HG02798 (cell line): Measurements from ENCODE around the gene LYSMD4.

Experiments
- ATAC-seq: cut with Tn5 transposase; IDR thresholded peaks from one replicate; pipeline ENCODE4 v1.9.1; 2021; ENCODE audit warnings: mild to moderate bottlenecking; ENCODE audit not compliant: unreplicated experiment, poor library complexity

LYSMD4 gene

GRCh38 chr15:99732124-99732750 is 1.0 kb downstream of the LYSMD4 start:
- ATAC-seq, result no peak

- no peak for ATAC-seq
Observed at GRCh38 chr15:99731336-99732123, 1.7 kb downstream of the LYSMD4 start.

DNA sequence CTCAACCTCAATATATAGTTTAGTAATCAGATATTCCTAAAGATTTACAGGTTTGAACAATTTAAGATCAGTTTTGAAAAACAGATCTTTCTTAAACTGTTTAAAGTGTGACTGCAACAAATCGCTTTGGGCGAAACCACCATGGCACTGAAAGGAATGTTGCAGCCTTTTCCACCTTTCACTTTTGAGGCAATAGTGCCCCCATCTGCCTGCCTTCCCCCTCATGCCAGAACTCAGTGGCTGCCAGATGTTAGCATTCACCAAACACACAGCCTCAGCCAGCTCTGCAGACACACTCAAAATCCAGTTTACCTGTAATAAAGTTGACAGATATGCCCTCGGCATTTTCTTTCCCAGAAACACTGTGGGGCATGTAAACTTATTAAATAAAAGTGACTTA is 3.3 kb downstream of the LYSMD4 start:
- no peak for ATAC-seq

DNA sequence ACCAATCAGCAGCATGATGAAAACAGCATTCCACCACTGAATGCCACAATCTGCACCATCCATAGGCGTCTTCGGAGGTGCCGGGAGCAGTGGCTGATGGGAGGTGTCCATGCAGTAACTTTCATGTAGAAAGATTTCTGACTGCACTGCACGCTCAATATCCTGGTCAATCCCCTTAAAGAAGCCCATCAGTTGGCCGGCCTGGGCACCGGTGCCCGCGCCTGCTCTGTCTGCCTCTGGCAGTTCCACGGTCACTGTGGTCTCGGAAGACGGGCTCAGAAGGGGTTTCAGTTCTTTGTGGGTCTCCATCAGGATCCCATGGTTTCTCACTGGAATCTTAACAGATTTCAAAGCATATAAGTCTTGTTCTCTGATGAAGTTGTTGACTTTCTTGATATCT is 3.9 kb downstream of the LYSMD4 start:
- no peak for ATAC-seq

DNA sequence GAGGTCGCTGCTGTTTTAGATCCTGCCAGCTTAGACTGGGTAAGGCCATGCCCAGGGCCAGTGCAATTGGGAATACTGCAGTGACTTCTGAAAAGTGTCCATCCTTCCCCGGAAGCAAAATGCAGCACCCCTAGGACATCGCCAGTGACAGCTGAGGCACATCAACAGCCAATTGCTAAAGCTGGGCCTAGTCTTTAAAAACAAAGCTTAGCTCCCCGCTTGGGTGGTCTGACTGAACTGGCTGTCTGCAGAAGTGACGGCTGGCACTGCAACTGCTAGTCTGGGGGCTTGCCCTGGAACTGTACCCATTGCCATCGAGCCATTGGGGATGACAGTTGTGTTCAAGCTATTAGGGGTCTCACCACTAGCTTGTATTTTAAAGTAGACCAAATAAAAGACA is 4.3 kb downstream of the LYSMD4 start:
- no peak for ATAC-seq

- no peak for ATAC-seq
Observed at GRCh38 chr15:99727733-99728132, 5.5 kb downstream of the LYSMD4 start.

- ATAC-seq, result no peak
Observed at GRCh38 chr15:99727330-99727729, 5.9 kb downstream of the LYSMD4 start.

GRCh38 chr15:99726333-99726732 is 6.9 kb downstream of the LYSMD4 start:
- ATAC-seq, result no peak

- ATAC-seq, result no peak
Observed at GRCh38 chr15:99722406-99722805, 10.8 kb downstream of the LYSMD4 start.

DNA sequence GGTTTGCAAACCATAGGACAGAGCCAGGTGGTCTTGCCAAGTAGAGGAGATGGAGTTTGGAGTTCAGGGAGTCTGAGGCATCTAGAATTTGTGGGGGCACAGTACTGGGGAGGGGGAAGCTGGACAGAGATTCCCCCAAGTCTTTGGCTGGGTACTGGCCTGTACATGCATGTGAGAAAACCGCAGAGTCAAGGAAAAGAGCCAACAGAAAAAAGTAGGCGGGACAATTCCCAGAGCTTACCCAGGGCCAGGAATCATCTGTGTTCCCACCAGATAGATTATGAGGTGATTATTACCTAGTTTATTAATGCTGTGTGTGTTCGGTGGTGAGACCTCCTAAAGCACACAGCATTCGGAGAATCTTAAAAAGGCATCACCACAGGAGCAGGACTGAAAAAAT is 11.3 kb downstream of the LYSMD4 start:
- ATAC-seq, result no peak

DNA sequence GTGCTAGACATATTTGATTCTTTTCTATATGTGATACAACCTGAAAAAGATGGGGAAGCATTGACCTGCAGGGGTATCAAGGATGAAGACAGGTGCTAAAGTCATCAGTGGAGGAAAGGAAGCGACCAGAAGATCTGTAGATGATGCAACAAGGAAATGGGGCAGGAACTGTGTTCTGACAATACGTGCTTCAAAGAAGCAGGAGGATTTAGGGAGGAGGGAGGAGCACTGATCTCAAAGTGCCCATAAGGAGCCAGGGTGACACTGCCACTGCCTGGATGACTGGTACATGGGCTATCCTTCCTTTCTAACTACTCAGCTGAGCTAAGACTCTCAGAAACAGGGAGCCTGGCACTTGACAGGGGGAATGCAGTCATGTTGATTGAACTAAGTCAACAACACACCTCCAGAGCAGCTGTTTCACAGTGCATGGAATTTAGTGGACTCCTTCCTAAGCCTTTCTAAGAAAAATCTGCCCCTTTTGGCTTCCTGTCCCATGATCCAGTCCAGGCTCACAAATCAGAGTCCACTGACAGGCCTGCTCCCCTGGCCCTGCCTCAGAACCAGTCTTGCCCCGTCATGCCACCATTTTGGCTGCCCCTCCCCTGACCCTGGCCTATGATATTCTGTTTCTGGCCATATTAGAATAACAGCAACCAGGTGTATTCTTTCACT is 12.0 kb downstream of the LYSMD4 start:
- no peak for ATAC-seq

- no peak for ATAC-seq
Observed at GRCh38 chr15:99720533-99720932, 12.7 kb downstream of the LYSMD4 start.

GRCh38 chr15:99719096-99719541 is 14.1 kb downstream of the LYSMD4 start:
- ATAC-seq, result peak; percentile 84

- ATAC-seq, result no peak
Observed at GRCh38 chr15:99718421-99718820, 14.8 kb downstream of the LYSMD4 start.

DNA sequence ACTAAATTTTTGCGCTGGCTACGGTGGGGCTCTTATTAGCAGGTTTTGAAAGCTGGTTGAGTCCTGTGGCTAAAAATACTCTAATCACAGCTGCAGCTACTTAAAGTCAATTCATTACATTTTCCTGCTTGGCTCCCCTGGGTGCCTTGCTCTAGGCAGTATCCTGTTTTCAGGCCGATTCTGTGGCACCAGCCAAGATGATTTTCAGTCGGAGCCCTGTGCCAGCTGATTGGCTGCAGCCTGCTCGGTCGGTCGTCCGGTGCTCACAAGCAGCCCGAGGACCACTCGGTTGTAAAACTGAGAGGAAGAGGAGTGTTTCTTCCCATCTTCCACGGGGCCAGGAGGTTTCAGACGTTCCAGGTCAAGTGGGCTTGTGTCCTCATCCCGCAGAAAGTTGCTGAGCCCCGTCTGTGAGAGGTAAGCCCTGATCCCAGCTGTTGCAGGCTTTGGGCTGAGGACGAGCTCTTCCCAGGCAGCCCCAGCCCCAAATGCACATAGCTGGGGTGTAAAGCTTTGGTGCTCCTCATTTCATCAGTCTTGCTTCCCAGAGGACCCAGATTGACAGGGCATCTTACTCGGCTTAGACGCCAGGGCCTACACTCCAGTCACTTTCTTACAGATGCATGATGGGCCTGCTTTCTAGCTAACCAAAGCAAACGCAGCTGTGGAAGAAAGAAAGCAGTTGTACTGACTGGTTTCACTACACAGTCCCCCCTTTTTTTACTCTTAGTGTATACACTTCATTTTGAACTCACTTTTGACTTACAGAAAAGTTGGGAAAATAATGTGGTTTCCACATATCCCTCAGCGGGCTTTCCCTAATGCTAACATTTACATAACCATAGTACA is 15.9 kb downstream of the LYSMD4 start:
- peak; percentile 50 for ATAC-seq

DNA sequence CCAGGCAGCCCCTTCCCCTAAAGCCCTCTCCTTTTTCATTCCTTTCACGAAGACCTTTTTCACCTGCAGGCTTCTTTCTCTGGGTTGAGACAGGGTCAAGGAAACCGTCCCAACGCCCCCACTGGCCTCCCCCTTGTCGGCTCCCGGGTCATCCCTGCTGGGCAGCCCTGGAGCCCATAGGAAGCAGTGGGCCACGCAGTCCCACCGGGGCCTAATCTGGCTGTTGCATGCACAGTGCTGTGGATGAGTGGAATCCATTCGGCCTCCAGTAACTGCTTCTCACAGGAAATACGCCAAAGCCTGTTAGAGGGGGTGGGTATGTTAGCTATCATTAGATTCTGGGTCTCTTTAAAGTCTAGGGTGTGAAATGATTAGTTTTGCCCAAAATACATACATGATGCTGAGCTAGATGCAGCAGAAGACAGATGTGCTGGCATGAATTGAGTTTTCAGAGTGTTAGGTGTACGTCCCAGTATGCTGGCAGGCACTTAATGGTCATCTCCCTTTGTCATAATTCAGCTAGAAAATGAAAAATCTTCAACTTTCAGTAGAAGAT is 16.6 kb downstream of the LYSMD4 start:
- no peak for ATAC-seq

DNA sequence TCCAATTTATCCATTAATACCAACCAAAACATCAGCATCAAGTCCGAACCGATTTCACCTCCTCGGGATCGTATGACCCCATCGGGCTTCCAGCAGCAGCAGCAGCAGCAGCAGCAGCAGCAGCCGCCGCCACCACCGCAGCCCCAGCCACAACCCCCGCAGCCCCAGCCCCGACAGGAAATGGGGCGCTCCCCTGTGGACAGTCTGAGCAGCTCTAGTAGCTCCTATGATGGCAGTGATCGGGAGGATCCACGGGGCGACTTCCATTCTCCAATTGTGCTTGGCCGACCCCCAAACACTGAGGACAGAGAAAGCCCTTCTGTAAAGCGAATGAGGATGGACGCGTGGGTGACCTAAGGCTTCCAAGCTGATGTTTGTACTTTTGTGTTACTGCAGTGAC is 20.8 kb downstream of the LYSMD4 start:
- ATAC-seq, result no peak

GRCh38 chr15:99711625-99712024 is 21.6 kb downstream of the LYSMD4 start:
- ATAC-seq, result no peak

DNA sequence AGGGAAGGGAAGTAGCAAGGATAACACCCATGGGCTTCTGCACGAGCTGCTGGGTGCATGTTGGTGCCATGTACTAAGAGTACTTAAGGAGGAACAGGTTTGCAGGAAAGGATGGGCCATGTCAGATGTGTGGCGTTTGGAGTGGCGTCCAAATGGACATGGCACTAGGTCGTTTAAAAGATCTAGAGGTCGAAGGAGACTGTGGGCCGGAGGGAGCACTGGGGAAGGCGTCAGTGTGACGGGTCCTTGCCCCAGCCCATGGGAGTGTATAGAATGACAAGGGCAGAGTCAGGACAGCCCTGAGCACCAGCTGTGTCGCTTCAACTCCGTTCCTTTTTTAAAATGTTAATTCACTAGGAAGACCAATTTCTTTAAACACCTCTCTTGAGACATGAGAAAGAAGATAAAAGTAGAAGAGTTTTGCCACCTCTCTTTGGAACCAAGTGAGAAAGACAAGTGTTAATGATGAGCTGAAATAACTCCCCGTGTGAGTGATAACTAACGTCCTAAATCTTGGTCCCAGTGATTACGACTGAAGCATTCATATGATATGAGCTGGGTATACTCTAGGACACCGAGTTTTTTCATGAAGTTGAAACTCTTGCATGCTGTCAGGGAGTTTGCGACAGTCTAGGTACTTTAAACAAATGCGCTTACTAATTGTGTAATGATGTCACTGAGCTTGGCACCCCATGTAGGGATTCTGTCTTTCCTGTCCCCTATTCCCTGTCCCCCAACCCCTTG is 23.8 kb downstream of the LYSMD4 start:
- no peak for ATAC-seq

GRCh38 chr15:99708563-99708962 is 24.7 kb downstream of the LYSMD4 start:
- ATAC-seq, result no peak
